HG03432 (cell line): ENCODE measurements around the gene PNPLA2.

Source experiments
- ATAC-seq: cut with Tn5 transposase; IDR thresholded peaks from one replicate; pipeline ENCODE4 v1.9.1; 2021; ENCODE audit warnings: mild to moderate bottlenecking, moderate library complexity; ENCODE audit not compliant: unreplicated experiment

PNPLA2 gene

DNA sequence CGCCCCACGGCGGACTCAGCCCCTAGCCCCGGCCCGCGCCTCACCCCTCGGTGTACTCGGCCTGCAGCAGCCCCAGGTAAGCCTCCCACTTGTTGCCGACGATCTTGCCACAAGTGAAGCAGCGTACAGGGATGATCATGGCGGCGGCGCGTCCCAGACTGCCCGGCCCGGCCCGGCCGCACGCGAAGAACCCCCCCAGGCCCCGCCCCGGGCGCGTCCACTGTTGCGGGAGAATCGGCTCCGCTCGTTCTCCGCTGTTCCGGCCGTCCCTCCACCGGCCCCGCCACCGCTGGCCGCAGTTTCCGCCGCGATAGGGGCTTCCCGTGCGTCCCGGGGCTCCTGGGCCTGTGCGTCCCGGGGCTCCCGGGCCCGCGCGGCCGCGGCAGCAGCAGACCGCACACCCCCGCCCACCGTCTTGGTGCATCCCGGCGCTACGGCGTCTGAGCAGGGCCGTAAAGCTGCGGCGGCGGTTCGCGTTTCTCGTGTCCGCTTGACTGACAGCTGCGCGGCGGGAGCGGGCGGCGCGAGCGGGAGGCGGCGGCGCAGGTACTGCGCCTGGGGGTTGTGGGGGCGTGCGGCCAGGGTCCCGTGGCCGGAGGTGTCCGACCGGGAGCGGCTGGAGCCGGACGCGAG, 23.8 kb downstream of the PNPLA2 start, which contains the start of the genes POLR2L and TSPAN4:
POLR2L (minus strand) TSS at position 160 of the 633 bp plus-strand sequence; CDS start at position 139, 21 bp downstream.
TSPAN4 (plus strand) TSS at position 483 of the 633 bp plus-strand sequence. CDS start 7,453 bp downstream, outside the sequence.
- ATAC-seq: peak; percentile 71

- peak; percentile 4 for ATAC-seq
Observed at GRCh38 chr11:843086-843734, 24.5 kb downstream of the PNPLA2 start.

- ATAC-seq: no peak
Observed at GRCh38 chr11:843818-844692, 25.3 kb downstream of the PNPLA2 start.

DNA sequence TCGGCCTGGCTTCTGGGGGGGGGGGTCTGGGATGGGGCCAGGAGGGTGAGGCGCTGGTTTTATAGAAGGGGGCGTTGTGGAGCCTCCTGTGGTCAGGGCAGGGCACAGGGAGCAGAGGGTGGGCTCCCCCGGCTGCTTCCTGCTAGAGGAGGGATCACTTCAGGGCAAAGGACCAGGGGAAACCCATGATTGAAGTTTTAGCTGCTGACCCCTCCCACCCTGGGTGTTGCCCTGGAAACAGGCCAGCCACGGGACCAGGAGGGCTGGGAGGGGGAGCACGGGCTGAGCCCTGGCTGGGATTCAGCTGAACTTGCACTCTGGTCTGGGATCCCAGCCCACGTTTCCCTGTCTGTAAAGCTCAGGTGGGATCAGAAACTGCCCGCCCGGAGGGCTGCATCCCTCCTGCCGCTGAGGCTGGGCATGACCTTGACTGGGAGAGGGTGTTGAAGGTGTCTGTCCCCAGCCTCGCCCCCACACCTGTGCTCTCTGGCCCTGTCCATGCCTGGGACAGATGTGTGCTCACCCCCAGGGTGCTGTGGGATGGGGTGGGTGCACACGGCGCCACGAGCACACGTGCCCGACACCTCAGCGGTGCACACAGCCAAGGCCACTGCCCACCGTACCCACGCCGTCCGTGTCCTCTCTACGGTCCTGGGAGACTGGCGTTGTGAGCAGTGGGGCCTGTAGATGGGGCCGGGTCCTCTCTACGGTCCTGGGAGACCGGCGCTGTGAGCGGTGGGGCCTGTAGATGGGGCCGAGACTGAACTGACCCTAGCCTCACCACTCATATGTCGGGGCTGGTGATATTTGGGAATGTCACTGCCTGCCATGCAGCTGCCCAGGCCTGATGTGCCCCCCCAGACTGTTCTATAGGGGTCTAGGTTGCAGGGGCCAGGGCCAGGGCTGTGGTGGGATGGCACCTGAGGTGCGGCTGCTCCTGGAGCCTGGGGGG, 26.3 kb downstream of the PNPLA2 start:
- ATAC-seq: no peak

DNA sequence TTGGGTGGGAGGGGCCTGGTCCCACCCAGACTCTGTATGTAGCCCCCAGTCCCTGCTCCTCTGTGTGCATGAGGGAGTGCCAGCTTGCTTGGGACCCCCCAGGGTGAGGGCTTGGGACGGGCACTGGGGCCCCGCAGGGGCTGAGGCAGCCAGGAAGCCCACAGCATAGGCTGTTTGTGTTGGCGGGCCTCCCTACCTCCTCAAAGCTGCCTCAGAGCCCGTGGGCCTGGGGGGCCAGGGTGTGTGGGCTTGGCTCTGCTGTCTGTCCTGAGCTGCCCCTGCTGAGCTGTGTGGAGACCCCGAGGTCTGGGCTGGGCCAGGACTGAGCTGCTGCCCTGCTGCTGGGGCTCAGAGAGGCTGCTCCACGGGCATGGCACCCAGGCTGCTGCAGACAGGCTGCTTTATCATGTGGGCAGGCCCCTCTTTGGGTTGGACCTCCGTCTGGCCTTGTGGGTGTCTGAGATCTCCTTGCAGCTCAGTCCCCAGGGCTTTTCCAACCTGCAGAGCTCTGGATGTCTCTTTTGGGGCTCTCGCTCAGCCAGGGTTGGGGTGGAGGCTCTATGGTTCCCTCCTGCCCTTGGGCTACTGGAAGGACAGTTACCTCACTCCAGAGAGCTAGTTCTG, 27.3 kb downstream of the PNPLA2 start:
- no peak for ATAC-seq

DNA sequence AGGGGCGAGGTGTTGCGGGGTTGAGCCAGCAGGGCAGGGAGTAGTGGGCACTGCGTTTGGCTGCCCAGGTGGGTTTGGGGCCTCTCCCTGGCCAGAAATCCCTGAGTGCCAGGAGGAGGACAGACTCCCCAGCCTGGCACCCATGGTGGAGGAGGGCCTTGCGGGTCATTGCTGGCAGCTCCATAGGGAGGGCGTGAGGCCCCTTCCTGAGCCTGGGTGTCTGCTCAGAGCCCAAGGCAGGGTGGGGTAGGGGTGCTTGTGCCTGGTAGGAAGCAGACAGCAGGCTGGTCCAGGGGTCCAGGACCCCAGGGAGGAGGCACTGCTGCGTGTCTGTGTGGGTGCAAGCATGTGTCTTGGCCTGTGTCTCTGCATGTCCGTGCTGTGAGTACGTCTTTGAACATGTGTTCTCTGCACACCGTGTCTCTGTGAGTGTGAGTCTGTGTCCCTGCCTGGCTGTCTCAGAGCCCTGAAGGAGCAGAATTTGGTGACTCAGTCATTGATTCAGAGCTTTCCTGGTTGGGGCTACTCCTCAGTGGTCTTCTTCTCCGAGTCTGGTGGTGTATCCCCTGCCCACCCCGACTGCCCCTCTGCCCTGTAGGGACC, 27.9 kb downstream of the PNPLA2 start:
- ATAC-seq: no peak

DNA sequence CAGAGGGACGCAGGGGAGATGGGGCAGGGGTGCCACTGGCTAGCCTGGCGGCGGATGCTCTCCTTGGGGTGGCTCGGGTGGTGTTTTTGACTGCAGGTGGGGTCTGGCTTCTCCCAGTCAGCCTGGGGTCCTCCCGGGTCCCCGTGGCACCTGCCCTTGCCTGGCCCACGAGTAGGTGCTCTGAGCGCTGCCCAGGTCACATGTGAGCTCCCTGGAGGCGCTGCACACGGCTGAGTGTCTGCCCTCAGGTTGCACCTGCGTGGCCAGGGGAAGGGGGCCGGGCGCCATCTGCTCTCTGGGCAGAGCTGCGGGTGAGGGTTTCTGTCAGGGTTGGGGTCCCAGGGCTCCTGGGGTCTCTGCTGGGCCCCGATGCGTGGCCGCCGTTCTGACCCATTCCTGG, 29.2 kb downstream of the PNPLA2 start:
- ATAC-seq: no peak

- ATAC-seq: no peak
Observed at GRCh38 chr11:848380-848931, 29.7 kb downstream of the PNPLA2 start.

GRCh38 chr11:849104-849824, 30.6 kb downstream of the PNPLA2 start:
- ATAC-seq: no peak

DNA sequence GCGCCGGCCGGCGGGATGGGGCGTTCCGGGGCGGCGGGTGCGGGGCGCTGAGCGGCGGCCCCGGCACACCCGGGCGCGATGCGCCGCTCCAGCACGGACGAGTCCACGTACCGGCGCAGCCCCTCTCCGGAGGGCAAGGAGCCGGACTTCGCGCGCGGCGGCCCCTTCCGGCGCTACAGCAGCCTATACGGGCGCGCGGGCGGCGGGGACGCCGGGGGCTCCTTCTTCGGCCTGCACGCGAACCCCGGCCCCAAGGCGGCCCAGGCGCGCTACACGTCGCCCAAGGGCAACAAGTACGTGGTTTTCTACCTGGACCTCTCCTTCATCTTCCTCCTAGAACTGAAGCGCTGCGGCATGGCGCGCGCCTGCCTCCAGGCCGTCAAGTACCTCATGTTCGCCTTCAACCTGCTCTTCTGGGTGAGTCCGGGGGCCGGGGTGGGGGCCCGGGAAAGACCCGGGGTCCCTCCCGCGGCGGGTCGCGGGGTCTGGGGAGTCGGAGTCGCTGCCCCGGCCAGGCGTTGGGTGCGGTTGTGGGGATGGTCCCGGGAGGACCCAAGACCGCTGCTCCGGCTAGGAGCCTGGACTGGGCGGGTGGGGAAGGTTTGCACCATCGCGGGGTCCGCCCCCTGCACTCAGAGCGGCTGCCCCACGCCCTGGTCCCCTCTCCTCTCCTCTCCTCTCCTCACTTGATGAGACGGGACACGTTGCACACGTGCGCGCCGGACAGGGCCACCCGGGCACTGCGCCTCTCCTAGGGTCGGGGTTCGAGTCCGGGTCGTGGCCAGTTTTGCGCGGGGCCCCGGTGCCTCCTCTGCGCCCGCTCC, 31.4 kb downstream of the PNPLA2 start:
- ATAC-seq: no peak

GRCh38 chr11:850775-851763, 32.4 kb downstream of the PNPLA2 start:
- ATAC-seq: no peak

- no peak for ATAC-seq
Observed at GRCh38 chr11:852762-853161, 34.0 kb downstream of the PNPLA2 start.

DNA sequence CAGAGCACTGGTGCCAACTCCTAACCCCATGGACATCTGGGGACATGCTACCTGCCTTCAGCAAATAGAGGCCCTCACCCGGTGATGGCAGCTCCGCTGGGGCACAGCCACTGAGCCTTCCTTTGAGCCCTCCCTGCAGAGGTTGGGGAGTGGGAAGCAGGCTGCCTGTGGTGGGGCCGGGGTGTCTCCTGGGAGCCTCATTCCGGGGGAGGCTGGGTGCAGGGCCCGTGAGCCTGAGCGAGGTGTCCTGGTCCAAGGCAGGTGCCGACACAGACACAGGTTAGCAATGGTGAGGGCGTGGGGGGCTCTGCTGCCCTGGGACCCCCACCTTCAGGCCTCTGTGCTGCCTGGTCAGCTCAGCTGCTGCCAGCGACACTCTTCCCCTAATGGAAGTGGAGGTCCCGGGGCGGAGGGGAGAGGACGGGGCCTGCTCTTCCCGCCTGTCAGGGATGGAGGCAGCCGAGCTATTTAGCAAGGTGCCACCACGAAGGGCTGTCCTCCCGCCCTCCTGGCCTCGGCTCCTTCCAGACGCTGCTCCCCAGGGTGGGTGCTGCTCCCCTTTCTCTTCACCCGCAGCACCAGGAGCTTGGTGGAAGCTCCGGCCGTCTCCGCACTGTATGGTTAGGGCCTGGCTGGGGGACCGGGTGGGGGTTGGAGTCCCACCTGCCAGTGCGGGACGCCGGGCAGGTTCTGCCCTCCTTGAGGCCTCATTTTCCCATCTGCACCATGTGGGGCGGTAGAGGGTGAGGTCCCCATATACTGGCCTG, 35.2 kb downstream of the PNPLA2 start:
- ATAC-seq: no peak

DNA sequence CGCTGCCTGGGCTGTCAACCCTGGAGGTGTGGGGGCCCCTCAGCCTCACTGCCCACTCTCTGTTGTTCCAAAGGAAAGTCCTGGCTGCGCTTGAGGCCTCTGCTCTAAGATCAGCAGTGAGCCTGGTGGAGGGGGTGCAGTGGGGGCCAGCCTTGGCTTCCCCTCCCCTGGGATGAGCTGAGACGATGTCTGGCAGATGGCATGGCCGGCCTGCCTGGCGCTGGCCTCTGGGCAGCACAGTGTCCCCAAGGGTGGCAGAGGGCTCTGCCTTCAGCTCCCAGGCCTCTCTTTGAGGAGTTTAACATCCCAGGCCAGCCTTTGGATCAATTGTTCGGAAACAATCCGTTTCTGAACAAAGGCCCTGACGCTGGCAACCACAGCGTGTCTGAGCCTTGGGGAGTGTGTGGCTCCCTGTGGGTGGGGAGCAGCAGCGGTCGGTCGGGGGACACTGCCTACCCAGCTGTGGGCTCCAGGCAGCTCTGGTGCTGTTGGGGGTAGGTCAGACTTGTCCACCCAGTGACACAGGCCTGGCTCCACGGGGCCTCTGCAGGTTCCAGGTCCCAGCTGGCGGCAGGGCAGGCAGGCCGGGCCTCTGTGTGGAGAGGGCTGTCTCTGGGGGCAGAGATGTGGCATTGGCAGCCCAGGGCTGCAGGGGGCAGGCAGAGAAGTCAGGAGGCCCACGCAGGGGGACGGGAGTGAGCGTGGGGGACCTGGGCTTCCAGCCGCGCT, 36.1 kb downstream of the PNPLA2 start:
- no peak for ATAC-seq

DNA sequence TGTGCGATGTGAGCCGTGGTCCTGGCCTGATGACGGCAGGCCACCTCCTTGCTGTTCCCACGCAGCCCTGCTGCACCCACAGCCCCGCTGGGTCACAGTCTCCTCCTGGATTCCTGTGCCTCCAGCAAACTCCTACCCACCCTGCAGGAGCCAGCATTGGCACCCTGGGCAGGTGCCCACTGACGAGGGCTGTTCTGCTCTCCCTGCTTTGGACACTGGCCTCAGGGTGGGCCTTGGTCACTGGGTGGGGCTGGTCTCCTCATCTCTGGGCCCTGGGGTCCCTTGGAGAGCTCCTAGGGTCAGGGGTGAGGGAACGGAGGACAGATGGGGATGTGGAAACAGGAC, 36.6 kb downstream of the PNPLA2 start:
- ATAC-seq: no peak
